Mononuclear cell (primary cell): ENCODE results near the gene KCTD18. TPM values are rescaled to one million over a fixed set of nuclear protein-coding genes. Genes with fewer than 3 reads are reported as not detected.

ENCODE experiments used
- H3K27me3 ChIP-seq: 2 replicates; pipeline ENCODE4 v1.6.0; 2011; ENCODE audit warnings: low read length, control low read depth; ENCODE audit not compliant: insufficient read depth
- H3K4me1 ChIP-seq: 2 replicates; pipeline ENCODE4 v1.5.1; 2011; ENCODE audit warnings: mild to moderate bottlenecking, low read length, control low read depth; ENCODE audit not compliant: insufficient read depth
- H3K4me3 ChIP-seq: 2 replicates; pipeline ENCODE4 v1.5.1; 2011; ENCODE audit warnings: mild to moderate bottlenecking, low read length, moderate library complexity
- H3K9me3 ChIP-seq: 2 replicates; pipeline ENCODE4 v1.5.1; 2011; ENCODE audit warnings: low read depth, mild to moderate bottlenecking, control low read depth, low read length
- total RNA-seq: library from RNA; depleted of rRNA; stranded (reverse); fragments of >200 nt; gene quantifications from one replicate; pipeline ENCODE4 v1.2.3, GENCODE V29; 2012

KCTD18 gene
- total RNA-seq, 1 donor = 23.5 TPM

- Histone ChIP-seq H3K4me1 (no peaks in the 10 kb centered on the region), H3K4me3 (no peak overlapping the region), H3K9me3 (no peaks in the 10 kb centered on the region), H3K27me3 (no peaks in the 10 kb centered on the region)
Measured at GRCh38 chr2:200442471-200442870, 67.4 kb downstream of the KCTD18 start.

GRCh38 chr2:200439981-200440380 lies 69.9 kb downstream of the KCTD18 start:
- Histone ChIP-seq H3K9me3 (no peaks in the 10 kb centered on the region), H3K4me3 (no peak overlapping the region), H3K27me3 (no peaks in the 10 kb centered on the region)

More at GRCh38 chr2:200439981-200440380, 69.9 kb downstream of the KCTD18 start:
- H3K4me1 ChIP-seq = no peaks in the 10 kb centered on the region

Other genes starting within 250 kb of the KCTD18 start
- gene SPATS2L, start 203.4 kb downstream of the KCTD18 start, total RNA-seq = 3.5 TPM
- gene SGO2, start 16.1 kb upstream of the KCTD18 start, total RNA-seq = 2.1 TPM
- not detected for gene AOX1, start 75.9 kb upstream of the KCTD18 start, total RNA-seq